ENCODE data around the gene GINS2. TPM values are rescaled to one million over a fixed set of nuclear protein-coding genes. Genes with fewer than 3 reads are reported as not detected.
A peak's percentile ranks its signal among the peaks of the same experiment; 100 is the strongest.

The GINS2 gene
- total and polyA plus RNA-seq, 9 donors = 0.23 to 1.6 (median 1.4) TPM

DNA sequence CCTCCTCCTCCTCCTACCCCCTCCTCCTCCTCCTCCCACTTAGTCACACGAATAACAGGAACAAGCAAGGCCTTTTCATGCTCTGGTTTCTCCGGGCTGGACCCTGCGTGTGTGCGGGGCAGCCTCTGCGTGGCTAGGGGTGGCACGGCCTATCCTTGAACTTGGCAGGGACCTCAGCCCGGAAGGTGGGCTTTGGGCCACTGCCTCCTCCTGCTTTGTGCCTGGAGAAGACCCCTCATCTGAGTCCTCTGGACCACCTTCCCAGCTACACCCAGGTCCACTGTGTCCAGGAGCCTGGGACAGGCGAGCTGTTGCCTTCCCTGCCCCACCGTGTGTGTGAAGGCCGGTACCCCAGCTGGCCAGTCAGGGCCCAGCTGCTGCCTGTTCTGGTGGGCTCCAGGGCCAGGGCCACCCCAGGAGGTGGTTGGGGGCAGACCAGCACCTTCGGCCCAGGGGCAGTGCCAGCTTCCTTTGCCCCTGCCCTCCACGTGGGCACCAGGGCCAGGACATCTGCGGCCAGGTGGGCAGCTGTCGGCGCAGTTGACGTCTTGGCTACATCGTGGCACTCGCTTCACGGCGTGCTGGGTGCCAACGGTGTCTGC, 35.4 kb downstream of the GINS2 start:
- Histone ChIP-seq H3K4me1 (ENCODE audit: insufficient read depth) (peaks cover 32% of the 10 kb centered on the region), H3K27me3 (no peaks in the 10 kb centered on the region), H3K4me3 (no peak overlapping the region), H3K36me3 (no peaks in the 10 kb centered on the region), H3K9me3 (no peaks in the 10 kb centered on the region), H3K27ac (peak overlapping the region; percentile 2 to 70)
- intact Hi-C loops (cut with DNase I) = no loop called here
- TF ChIP-seq, protein P1, sequence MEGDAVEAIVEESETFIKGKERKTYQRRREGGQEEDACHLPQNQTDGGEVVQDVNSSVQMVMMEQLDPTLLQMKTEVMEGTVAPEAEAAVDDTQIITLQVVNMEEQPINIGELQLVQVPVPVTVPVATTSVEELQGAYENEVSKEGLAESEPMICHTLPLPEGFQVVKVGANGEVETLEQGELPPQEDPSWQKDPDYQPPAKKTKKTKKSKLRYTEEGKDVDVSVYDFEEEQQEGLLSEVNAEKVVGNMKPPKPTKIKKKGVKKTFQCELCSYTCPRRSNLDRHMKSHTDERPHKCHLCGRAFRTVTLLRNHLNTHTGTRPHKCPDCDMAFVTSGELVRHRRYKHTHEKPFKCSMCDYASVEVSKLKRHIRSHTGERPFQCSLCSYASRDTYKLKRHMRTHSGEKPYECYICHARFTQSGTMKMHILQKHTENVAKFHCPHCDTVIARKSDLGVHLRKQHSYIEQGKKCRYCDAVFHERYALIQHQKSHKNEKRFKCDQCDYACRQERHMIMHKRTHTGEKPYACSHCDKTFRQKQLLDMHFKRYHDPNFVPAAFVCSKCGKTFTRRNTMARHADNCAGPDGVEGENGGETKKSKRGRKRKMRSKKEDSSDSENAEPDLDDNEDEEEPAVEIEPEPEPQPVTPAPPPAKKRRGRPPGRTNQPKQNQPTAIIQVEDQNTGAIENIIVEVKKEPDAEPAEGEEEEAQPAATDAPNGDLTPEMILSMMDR (IDR thresholded peaks at IDR 0.05) = no peak
- TF ChIP-seq EP300 (IDR thresholded peaks at IDR 0.05) (no peak), POLR2A (IDR thresholded peaks at IDR 0.05) (no peak)
- 56 to 63% (median 59%) methylated on average over 18 to 20 of the region's 21 CpGs for WGBS, 3 donors
- peak in 3 of 5 donors; percentile 42 to 60 (median 55) for DNase-seq

DNA sequence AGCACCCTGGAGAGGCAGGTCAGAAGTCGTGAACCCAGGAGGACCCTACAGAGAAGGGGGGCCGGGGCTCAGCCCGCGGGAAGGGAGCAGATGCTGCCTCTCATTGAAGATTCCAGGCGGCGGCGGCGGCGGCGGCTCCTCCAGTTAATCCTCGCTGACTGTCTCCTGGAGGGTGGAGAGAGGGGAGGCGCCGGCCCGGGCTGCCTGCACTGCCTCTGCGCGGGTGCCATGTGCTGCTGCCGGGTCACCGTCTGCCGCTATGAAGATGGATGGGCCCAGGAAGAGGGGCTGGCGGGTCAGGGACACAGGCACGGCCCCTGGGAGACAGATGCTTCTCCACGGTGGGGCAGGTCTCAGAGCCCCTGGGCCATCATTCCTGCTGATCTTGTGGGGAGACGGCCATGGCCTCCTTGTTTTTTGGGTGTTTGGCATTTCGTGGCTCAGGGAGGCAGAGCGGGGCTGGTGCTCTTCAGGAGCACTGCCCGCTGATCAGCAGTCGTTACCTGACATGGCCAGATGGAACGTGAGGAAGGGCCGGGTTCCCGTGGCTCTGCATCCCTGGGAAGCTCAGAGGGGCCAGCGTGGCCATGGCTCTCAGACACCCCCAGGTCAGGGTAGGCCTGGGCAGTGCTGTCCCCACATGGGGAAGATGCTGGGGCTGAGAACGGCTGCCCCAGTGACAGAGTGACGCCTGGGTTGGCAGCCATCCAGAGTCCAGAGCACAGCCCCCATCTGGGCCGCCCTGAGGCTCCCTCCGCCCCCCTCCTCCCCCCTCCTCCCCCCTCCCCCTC, 36.1 kb downstream of the GINS2 start:
- H3K27ac ChIP-seq = peak overlapping the region; percentile 49 to 78
- H3K36me3 ChIP-seq = no peaks in the 10 kb centered on the region
- intact Hi-C loops (cut with DNase I) = no loop called here
- H3K27me3 ChIP-seq = no peaks in the 10 kb centered on the region
- no peaks in the 10 kb centered on the region for H3K9me3 ChIP-seq
- TF ChIP-seq EP300 (IDR thresholded peaks at IDR 0.05) (no peak), POLR2A (IDR thresholded peaks at IDR 0.05) (no peak)
- TF ChIP-seq, protein P1 (IDR thresholded peaks at IDR 0.05) = no peak
- H3K4me3 ChIP-seq = no peak overlapping the region
- whole genome bisulfite sequencing, 3 donors = 13 to 14% (median 13%) methylated on average over 34 to 35 of the region's 35 CpGs
- DNase-seq = peak; percentile 69 to 82 (median 80)
- peaks cover 32% of the 10 kb centered on the region for H3K4me1 ChIP-seq (ENCODE audit: insufficient read depth)

DNA sequence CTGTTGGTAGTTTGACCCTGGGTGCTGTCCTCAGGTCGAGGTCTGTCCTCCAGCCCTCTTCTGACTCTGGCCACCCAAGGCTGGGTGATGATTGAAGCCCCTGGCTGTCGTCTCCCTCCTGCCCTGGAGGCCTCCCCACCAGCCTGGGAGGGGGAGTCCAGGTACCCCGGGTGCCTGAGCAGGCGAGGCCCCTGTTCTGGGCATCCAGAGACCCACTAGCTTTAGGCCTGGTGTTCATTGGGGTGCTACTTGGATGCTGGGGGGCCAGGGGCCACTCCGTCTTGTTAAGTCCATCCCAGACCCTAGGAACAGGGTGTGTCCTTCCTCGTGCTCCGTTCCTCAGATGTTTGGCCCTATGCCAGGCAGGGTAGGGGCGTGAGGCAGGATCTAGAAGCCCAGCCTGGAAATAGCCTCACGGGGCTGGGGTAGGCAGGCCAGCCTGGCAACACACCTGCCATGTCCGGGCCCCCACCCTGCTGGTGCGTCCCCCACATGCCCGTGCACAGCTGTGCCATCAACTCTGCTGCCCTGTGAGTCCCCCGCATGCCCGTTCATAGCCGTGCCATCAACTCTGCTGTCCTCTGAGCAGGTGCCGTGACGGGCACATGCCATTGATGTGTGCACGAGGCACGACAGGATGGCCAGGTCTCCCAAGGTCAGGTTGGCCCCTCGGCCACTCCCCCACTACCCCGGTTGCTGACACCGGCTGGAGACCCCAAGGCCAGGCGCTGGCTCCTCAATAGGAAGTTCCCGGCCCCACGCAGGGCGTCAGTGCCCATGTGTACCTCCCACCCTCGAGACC, 36.9 kb downstream of the GINS2 start:
- no peaks in the 10 kb centered on the region for H3K9me3 ChIP-seq
- peak overlapping the region; percentile 7 to 78 for H3K27ac ChIP-seq
- H3K4me1 ChIP-seq (ENCODE audit: insufficient read depth) = peaks cover 32% of the 10 kb centered on the region
- no peak overlapping the region for H3K4me3 ChIP-seq
- TF ChIP-seq POLR2A (IDR thresholded peaks at IDR 0.05) = no peak
- no peak for TF ChIP-seq EP300 (IDR thresholded peaks at IDR 0.05)
- TF ChIP-seq, protein P1 (IDR thresholded peaks at IDR 0.05) = no peak
- peak; percentile 61 to 71 (median 70) for DNase-seq
- 39 to 42% (median 40%) methylated on average over 14 to 27 of the region's 27 CpGs for WGBS, 3 donors
- H3K36me3 ChIP-seq = no peaks in the 10 kb centered on the region
- H3K27me3 ChIP-seq = no peaks in the 10 kb centered on the region
- intact Hi-C loops (cut with DNase I) = no loop called here

DNA sequence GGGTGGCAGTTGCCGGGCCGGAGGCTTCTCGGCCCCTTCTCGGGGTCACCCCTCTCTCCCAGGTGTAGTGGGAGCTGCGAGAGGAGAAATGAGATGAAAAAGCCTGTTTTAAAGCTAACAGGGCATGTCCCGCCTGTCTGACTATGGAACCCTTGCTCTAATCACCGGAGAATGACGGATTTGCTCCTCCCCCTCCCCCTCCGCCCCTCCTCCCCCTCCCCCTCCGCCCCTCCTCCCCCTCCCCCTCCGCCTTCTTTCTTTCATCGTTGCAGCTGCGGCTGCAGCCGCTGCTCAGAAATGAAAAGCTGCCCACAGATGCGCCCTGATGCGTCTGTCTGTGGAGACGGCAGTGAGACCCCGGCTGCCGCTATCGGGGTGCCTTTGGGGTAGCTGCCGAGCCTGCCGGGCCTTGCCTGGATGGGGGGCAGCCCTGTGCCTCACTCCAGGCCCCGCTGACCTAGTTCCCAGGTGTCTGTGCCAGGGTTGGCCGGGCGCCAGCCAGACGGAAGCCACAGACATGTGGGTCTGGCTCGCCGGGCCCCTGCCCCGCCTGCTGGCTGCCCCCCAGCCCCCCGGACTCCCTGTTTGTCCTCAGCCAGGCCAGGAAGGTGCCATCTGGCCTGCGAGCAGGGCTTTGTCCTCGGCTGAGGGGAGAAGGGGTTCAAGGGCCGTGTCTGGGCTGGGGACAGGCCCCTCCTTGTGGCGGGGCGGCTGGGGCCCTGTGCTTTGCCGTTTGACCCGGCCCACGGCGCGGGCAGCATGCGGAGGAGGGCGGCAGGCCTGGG, 37.7 kb downstream of the GINS2 start:
- Histone ChIP-seq H3K4me3 (no peak overlapping the region), H3K27ac (peak overlapping the region; percentile 7 to 78), H3K9me3 (no peaks in the 10 kb centered on the region), H3K27me3 (no peaks in the 10 kb centered on the region), H3K4me1 (ENCODE audit: insufficient read depth) (peaks cover 32% of the 10 kb centered on the region), H3K36me3 (no peaks in the 10 kb centered on the region)
- peak; percentile 66 to 79 (median 76) for DNase-seq
- intact Hi-C loops (cut with DNase I) = no loop called here
- WGBS, 3 donors = 19 to 46% (median 31%) methylated on average over 30 to 39 of the region's 42 CpGs
- TF ChIP-seq POLR2A (IDR thresholded peaks at IDR 0.05) (no peak), EP300 (IDR thresholded peaks at IDR 0.05) (no peak)
- TF ChIP-seq, protein P1 (IDR thresholded peaks at IDR 0.05) = no peak

Measured in ovary (tissue), 9 donors.